Fibroblast of lung (primary cell): ENCODE measurements around the gene POM121C. TPM values are rescaled to one million over a fixed set of nuclear protein-coding genes. Genes with fewer than 3 reads are reported as not detected.
"Not testable (repeated sequence)": the region's sequence is repeated elsewhere in the genome, so short reads cannot be mapped to it uniquely, and the experiment has no call there.

Source experiments
- DNase-seq, 2 donors: peaks; one replicate each; pipeline versions ENCODE4 v3.0.0 to v3.0.0-alpha.2; 2010; ENCODE audit warnings: low read depth in 2 of 2
- H2AFZ ChIP-seq: 2 replicates; pipeline ENCODE4 v1.5.1; 2012; ENCODE audit warnings: low read length, control low read depth, inconsistent platforms
- H3K27ac ChIP-seq: 2 replicates; pipeline ENCODE4 v1.5.1; 2011; ENCODE audit warnings: low read length, control low read depth; ENCODE audit not compliant: insufficient read depth
- H3K27me3 ChIP-seq: 2 replicates; pipeline ENCODE4 v1.5.1; 2011; ENCODE audit warnings: mild to moderate bottlenecking, low read length; ENCODE audit not compliant: control insufficient read depth, insufficient read depth
- H3K36me3 ChIP-seq: 2 replicates; pipeline ENCODE4 v1.5.1; 2011; ENCODE audit warnings: low read length; ENCODE audit not compliant: control insufficient read depth, insufficient read depth
- H3K4me1 ChIP-seq: 2 replicates; pipeline ENCODE4 v1.5.1; 2011; ENCODE audit warnings: low read length; ENCODE audit not compliant: control insufficient read depth, insufficient read depth; ENCODE audit errors: extremely low read depth
- H3K4me2 ChIP-seq: 2 replicates; pipeline ENCODE4 v1.5.1; 2011; ENCODE audit warnings: low read length, control low read depth; ENCODE audit not compliant: insufficient read depth; ENCODE audit errors: extremely low read depth
- H3K4me3 ChIP-seq, 4 experiments: fragments of 200-600 bp in 1 of 4; sonication (generic) in 1 of 4; replicated peaks in 1 of 4; 2 replicates each; pipeline ENCODE4 v1.5.1; 2011 to 2016; ENCODE audit warnings: low read length in 4 of 4, low read depth in 3 of 4, mild to moderate bottlenecking in 3 of 4, control low read depth in 2 of 4, inconsistent platforms in 1 of 4, mixed read lengths in 1 of 4; ENCODE audit not compliant: insufficient read depth in 1 of 4; ENCODE audit errors: control extremely low read depth in 1 of 4
- H3K79me2 ChIP-seq: 2 replicates; pipeline ENCODE4 v1.5.1; 2012; ENCODE audit warnings: mild to moderate bottlenecking, low read length, inconsistent platforms; ENCODE audit not compliant: control insufficient read depth, insufficient read depth
- H3K9ac ChIP-seq: 2 replicates; pipeline ENCODE4 v1.5.1; 2011; ENCODE audit warnings: mild to moderate bottlenecking, low read length, control low read depth; ENCODE audit not compliant: insufficient read depth
- H3K9me3 ChIP-seq: 2 replicates; pipeline ENCODE4 v1.5.1; 2012; ENCODE audit warnings: low read depth, low read length; ENCODE audit not compliant: control insufficient read depth, insufficient read depth
- H4K20me1 ChIP-seq: 2 replicates; pipeline ENCODE4 v1.5.1; 2011; ENCODE audit warnings: low read length; ENCODE audit not compliant: control insufficient read depth, insufficient read depth; ENCODE audit errors: extremely low read depth
- polyA plus RNA-seq, 2 donors: library from polyadenylated mRNA; depleted of rRNA in 1 of 2; stranded (reverse) in 1 of 2; unstranded in 1 of 2; fragments of >200 nt; gene quantifications; 2 replicates each; pipeline ENCODE4 v1.2.1, GENCODE V29; 2011 to 2012; ENCODE audit warnings: missing spikeins in 1 of 2
- total RNA-seq: library from RNA; depleted of rRNA; stranded (reverse); fragments of >200 nt; gene quantifications from 2 replicates; pipeline ENCODE4 v1.2.1, GENCODE V29; 2014

POM121C gene
- total and polyA plus RNA-seq, 2 donors (not counting 1 experiment from before 2014, with no cell fraction given): 6.9 to 14.7 TPM

GRCh38 chr7:75509033-75509432 lies 22.9 kb upstream of the POM121C start:
- not testable (repeated sequence) for H3K36me3 ChIP-seq, H3K27me3 ChIP-seq, H3K9ac ChIP-seq, H2AFZ ChIP-seq, H4K20me1 ChIP-seq, H3K4me3 ChIP-seq, H3K79me2 ChIP-seq, H3K27ac ChIP-seq, H3K9me3 ChIP-seq, DNase-seq, H3K4me1 ChIP-seq, H3K4me2 ChIP-seq

DNA sequence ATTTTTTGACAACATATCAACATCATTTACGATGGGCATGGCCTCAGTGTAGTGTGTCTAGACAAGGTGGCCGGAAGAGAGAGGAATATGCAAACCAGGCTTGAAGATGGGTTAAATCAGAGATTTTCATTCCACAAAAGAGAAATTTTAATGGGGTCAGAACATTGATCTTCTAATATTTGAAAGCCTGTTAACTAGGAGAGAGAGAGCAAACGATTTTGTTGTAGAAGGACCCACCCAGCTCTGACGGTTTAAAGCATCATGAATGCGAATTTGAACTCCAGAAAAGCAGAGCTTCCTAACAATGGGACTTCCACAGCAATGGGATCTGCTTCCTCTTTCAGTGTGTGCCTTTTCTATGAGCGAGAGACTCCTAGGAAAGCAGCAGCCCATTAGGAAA lies 5.9 kb upstream of the POM121C start, which contains the start of gene SPDYE5:
Gene SPDYE5, plus strand, starts transcription at position 301 of the 400 bp plus-strand sequence. CDS start 1,728 bp downstream, outside the sequence.
- H3K36me3 ChIP-seq, H3K27ac ChIP-seq, H2AFZ ChIP-seq, H3K4me3 ChIP-seq, H3K27me3 ChIP-seq, H4K20me1 ChIP-seq, DNase-seq, H3K9ac ChIP-seq, H3K9me3 ChIP-seq, H3K4me1 ChIP-seq, H3K79me2 ChIP-seq, H3K4me2 ChIP-seq: not testable (repeated sequence)

DNA sequence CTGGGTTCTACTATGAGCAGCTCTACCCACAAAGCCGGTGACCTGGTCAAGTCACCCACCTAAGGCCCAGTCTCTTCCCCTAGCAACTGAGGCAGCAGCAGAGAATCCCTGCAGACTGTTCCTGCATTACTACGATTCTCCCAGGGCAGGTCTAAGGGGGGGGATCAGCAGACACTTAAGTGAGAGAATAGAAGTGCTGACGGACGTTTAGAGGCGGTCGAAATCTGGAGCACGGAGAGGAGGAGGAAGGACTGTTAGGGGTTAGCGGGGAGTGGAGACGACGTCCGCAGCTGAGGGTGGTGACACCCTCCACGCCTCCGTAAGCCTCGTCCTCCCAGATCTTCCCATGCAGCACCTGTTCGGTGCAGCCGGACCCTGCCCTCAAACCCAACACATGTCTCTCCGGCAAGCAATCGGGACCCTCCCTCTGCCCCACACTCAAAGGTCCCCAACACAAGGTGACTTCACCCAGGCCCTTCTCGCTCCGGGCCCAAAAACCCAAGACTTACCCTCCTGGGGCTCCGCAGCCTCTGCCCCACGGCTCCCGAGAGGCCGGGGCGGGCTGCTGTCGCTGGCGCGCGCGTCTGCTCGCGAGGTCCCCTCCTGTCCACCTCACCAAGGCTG lies 632 bp downstream of the POM121C start:
- Histone ChIP-seq H3K27ac (peak overlapping the region; percentile 14), H3K4me3 (peak overlapping the region; percentile 40 to 74 (median 64)), H3K4me2 (peak overlapping the region; percentile 25), H3K9ac (peak overlapping the region; percentile 69)
- not testable (repeated sequence) for H3K36me3 ChIP-seq, H3K9me3 ChIP-seq, H3K79me2 ChIP-seq, H3K4me1 ChIP-seq, H2AFZ ChIP-seq, H4K20me1 ChIP-seq, H3K27me3 ChIP-seq
- peak in 1 of 2 donors; percentile 6 for DNase-seq

- not testable (repeated sequence) for H3K9me3 ChIP-seq, H4K20me1 ChIP-seq, H3K27me3 ChIP-seq, H3K36me3 ChIP-seq, H3K79me2 ChIP-seq, H3K4me3 ChIP-seq, H3K9ac ChIP-seq, H3K4me1 ChIP-seq, H3K27ac ChIP-seq, H2AFZ ChIP-seq, H3K4me2 ChIP-seq, DNase-seq
Observed at GRCh38 chr7:75480313-75480712, 5.8 kb downstream of the POM121C start.

- H3K79me2 ChIP-seq, H3K27ac ChIP-seq, H3K27me3 ChIP-seq, DNase-seq, H3K4me2 ChIP-seq, H3K4me3 ChIP-seq, H2AFZ ChIP-seq, H3K9ac ChIP-seq, H3K36me3 ChIP-seq, H4K20me1 ChIP-seq, H3K4me1 ChIP-seq, H3K9me3 ChIP-seq: not testable (repeated sequence)
Observed at GRCh38 chr7:75477457-75477856, 8.6 kb downstream of the POM121C start.

GRCh38 chr7:75470166-75470565 lies 15.9 kb downstream of the POM121C start:
- H4K20me1 ChIP-seq, H3K36me3 ChIP-seq, H3K27me3 ChIP-seq, H3K9ac ChIP-seq, H2AFZ ChIP-seq, H3K4me1 ChIP-seq, H3K4me3 ChIP-seq, H3K4me2 ChIP-seq, H3K27ac ChIP-seq, H3K79me2 ChIP-seq, DNase-seq, H3K9me3 ChIP-seq: not testable (repeated sequence)

DNA sequence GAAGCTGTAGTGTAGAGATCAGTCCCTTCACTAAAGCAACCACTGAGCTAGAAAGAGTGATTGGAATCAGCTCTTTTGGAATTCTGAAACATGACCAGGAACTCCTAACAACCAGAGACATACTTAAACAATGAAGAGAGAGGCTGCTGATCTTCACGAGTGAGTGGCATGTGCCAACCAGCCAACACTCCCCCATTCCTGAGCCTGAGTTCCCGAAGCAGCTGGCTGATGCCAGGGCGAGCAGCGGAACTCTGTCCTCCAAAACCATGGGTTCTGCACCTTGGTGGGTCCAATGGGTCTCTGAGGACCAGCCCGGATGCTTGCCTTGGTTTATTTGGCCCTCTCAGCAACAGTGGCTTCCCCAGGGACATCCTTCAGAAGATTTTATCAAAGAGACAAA lies 25.6 kb downstream of the POM121C start:
- H3K27ac ChIP-seq, H3K9ac ChIP-seq, H3K4me3 ChIP-seq, H3K4me2 ChIP-seq, H3K79me2 ChIP-seq, H3K27me3 ChIP-seq, H3K4me1 ChIP-seq, H4K20me1 ChIP-seq, H3K9me3 ChIP-seq, H2AFZ ChIP-seq, DNase-seq, H3K36me3 ChIP-seq: not testable (repeated sequence)
